Uterus (tissue), 4 donors: ENCODE results near the gene S100A6. TPM values are rescaled to one million over a fixed set of nuclear protein-coding genes. Genes with fewer than 3 reads are reported as not detected.
"Not testable (repeated sequence)": the region's sequence is repeated elsewhere in the genome, so short reads cannot be mapped to it uniquely, and the experiment has no call there.

Experiments used
- DNase-seq, 2 donors: peaks; one replicate each; pipeline ENCODE4 v3.0.0-alpha.2; 2019 to 2020
- H3K27ac ChIP-seq, 2 donors: fragments of 200-600 bp; sonication (generic); 1 replicate in 1 of 2; 2 replicates in 1 of 2; pipeline ENCODE4 v1.5.1; 2016 to 2018
- H3K27me3 ChIP-seq, 2 donors: fragments of 200-600 bp; sonication (generic); one replicate each; pipeline ENCODE4 v1.5.1; 2018 to 2019; ENCODE audit warnings: control low read depth in 1 of 2
- H3K36me3 ChIP-seq, 2 donors: fragments of 200-600 bp; sonication (generic); one replicate each; pipeline ENCODE4 v1.5.1; 2019; ENCODE audit warnings: control low read depth in 1 of 2
- H3K4me1 ChIP-seq, 2 donors: fragments of 200-600 bp; sonication (generic); one replicate each; pipeline ENCODE4 v1.5.1; 2018 to 2019; ENCODE audit warnings: control low read depth in 1 of 2
- H3K4me3 ChIP-seq, 2 donors: fragments of 200-600 bp; sonication (generic); 1 replicate in 1 of 2; 2 replicates in 1 of 2; pipeline ENCODE4 v1.5.1; 2018 to 2019; ENCODE audit warnings: mild to moderate bottlenecking in 1 of 2
- H3K9me3 ChIP-seq, 2 donors: fragments of 200-600 bp; sonication (generic); one replicate each; pipeline ENCODE4 v1.5.1; 2019; ENCODE audit warnings: control low read depth in 1 of 2
- POLR2A ChIP-seq, 2 donors: fragments of 450-650 bp; IDR thresholded peaks; one replicate each; pipeline ENCODE4 v1.6.1; 2016; ENCODE audit warnings: antibody characterized with exemption in 2 of 2, mild to moderate bottlenecking in 1 of 2, moderate library complexity in 1 of 2
- intact Hi-C: fragments of 100-400 bp; cut with DNase I; formaldehyde crosslinking; loops from one replicate; pipeline ENCODE4 v1.15.1; 2023; ENCODE audit warnings: low total_unique reads
- total RNA-seq, 4 donors: library from RNA; depleted of rRNA in 3 of 4; stranded (reverse); fragments of >200 nt in 3 of 4; gene quantifications; one replicate each; pipeline versions ENCODE4 v1.1.0 to v1.2.4, GENCODE V29; 2014 to 2023
- TF ChIP-seq, protein P1 (sequence below), 4 experiments: fragments of 200-600 bp in 2 of 4; fragments of 450-650 bp in 2 of 4; sonication (generic) in 2 of 4; IDR thresholded peaks; one replicate each; pipeline ENCODE4 v1.5.1; 2016 to 2019; ENCODE audit warnings: antibody characterized with exemption in 4 of 4, mild to moderate bottlenecking in 2 of 4, moderate library complexity in 1 of 4
- donor health status: DM: yes; HTN: yes; CAD: no.

The S100A6 gene
- total RNA-seq, 4 donors from 2014 or later = 55.5 to 729 (median 448) TPM

DNA sequence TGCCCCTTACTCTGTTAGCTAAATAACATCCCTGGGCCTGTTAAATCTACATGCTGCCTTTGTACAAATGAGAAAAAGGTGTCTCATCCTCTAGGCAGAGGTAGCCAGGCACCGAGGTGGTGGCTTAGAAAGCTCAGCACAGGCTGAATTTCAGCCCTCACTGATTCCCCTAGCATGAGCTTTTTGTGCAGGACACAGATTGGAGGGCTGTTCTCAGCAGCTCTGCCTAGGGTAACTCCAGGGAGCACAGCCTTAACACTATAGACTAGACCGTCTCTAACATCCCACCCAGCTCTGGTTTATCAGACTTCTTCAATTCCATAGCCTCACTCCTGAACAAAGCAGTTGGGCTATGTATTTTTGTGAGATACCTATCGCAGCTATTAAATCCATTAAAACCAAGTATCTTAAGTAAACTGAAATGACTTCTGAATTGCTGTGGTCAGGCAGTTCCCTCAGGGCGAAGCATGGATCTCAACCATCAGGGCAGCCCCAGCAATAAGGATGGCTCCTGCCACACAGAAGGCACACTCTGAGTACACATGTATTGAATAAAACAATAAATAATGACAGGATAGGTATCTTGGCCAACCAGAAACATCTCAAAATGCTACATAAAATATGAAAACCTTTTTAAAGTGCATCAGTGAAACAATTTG, 14.8 kb downstream of the S100A6 start:
- H3K27me3 ChIP-seq = no peaks in the 10 kb centered on the region
- H3K36me3 ChIP-seq = no peaks in the 10 kb centered on the region
- H3K4me1 ChIP-seq = peaks cover 0 to under 1% of the 10 kb centered on the region in 2 donors
- no peaks in the 10 kb centered on the region for H3K9me3 ChIP-seq
- H3K27ac ChIP-seq = no peak overlapping the region
- TF ChIP-seq POLR2A (IDR thresholded peaks at IDR 0.05) = no peak
- TF ChIP-seq, protein P1, sequence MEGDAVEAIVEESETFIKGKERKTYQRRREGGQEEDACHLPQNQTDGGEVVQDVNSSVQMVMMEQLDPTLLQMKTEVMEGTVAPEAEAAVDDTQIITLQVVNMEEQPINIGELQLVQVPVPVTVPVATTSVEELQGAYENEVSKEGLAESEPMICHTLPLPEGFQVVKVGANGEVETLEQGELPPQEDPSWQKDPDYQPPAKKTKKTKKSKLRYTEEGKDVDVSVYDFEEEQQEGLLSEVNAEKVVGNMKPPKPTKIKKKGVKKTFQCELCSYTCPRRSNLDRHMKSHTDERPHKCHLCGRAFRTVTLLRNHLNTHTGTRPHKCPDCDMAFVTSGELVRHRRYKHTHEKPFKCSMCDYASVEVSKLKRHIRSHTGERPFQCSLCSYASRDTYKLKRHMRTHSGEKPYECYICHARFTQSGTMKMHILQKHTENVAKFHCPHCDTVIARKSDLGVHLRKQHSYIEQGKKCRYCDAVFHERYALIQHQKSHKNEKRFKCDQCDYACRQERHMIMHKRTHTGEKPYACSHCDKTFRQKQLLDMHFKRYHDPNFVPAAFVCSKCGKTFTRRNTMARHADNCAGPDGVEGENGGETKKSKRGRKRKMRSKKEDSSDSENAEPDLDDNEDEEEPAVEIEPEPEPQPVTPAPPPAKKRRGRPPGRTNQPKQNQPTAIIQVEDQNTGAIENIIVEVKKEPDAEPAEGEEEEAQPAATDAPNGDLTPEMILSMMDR (IDR thresholded peaks at IDR 0.05) = no peak
- no peak overlapping the region for H3K4me3 ChIP-seq
- DNase-seq = no peak
- intact Hi-C loops = no loop called here

- DNase-seq, H3K9me3 ChIP-seq, H3K4me1 ChIP-seq, H3K27ac ChIP-seq, intact Hi-C loops, H3K27me3 ChIP-seq, H3K4me3 ChIP-seq, H3K36me3 ChIP-seq: not testable (repeated sequence)
Observed at GRCh38 chr1:153520137-153520691, 15.6 kb downstream of the S100A6 start.

DNA sequence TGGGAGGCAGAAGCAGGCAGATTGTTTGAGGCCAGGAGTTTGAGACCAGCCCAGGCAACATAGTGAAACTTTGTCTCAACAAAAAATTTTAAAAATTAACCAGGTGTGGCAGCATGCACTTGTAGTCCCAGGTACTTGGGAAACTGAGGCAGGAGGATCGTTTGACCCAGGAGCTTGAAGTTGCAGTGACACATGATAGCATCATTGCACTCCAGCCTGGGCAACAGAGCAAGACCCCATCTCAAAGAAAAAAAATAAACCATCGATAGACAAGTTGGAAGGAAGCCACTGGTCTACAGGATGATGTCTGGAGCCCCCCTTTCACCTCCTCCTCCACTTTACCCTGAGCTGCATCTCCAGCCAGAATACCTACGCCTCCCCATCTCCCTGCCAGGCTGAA, 16.5 kb downstream of the S100A6 start:
- Histone ChIP-seq H3K4me3 (no peak overlapping the region), H3K4me1 (no peaks in the 10 kb centered on the region), H3K27ac (no peak overlapping the region), H3K9me3 (no peaks in the 10 kb centered on the region), H3K36me3 (no peaks in the 10 kb centered on the region), H3K27me3 (no peaks in the 10 kb centered on the region)
- no peak for DNase-seq
- intact Hi-C loops = no loop called here
- no peak for TF ChIP-seq POLR2A (IDR thresholded peaks at IDR 0.05)
- TF ChIP-seq, protein P1 (IDR thresholded peaks at IDR 0.05) = no peak

GRCh38 chr1:153515504-153516394, 20.0 kb downstream of the S100A6 start:
- H3K4me1 ChIP-seq = peaks cover 0 to 7% of the 10 kb centered on the region in 2 donors
- H3K27ac ChIP-seq = no peak overlapping the region
- no peaks in the 10 kb centered on the region for H3K27me3 ChIP-seq
- no peak for TF ChIP-seq POLR2A (IDR thresholded peaks at IDR 0.05)
- TF ChIP-seq, protein P1 (IDR thresholded peaks at IDR 0.05) = no peak
- H3K36me3 ChIP-seq = no peaks in the 10 kb centered on the region
- intact Hi-C loops = no loop called here
- H3K9me3 ChIP-seq = no peaks in the 10 kb centered on the region
- DNase-seq = no peak
- no peak overlapping the region for H3K4me3 ChIP-seq

DNA sequence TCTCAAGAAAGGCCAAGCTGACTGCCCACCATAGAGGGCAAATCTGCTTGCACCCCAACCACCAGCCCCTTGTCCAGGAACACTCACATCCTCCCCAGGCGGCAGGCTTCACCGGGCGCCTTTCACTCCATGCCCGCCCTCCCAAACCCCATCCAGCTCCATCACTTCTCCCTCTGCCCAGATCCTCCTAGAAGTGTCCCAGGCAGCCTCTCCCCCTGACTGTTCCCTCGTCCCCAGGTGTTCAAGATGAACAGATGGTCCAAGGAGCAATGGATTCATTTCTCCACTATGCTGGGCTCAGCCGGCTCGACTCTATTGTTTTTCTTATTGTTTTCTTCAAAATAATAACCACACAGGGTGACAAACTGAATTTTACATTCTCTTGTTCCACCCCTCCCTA, 22.1 kb downstream of the S100A6 start:
- no peaks in the 10 kb centered on the region for H3K36me3 ChIP-seq
- no peak overlapping the region for H3K4me3 ChIP-seq
- no peaks in the 10 kb centered on the region for H3K27me3 ChIP-seq
- H3K27ac ChIP-seq = no peak overlapping the region
- H3K4me1 ChIP-seq = peaks cover 0 to 7% of the 10 kb centered on the region in 2 donors
- no peaks in the 10 kb centered on the region for H3K9me3 ChIP-seq
- intact Hi-C loops = no loop called here
- TF ChIP-seq, protein P1 (IDR thresholded peaks at IDR 0.05) = no peak
- DNase-seq = no peak
